Ramos (cell line): Measurements from ENCODE around the gene SYCP2.
"Not testable (repeated sequence)": the region's sequence is repeated elsewhere in the genome, so short reads cannot be mapped to it uniquely, and the experiment has no call there.

Experiments used
- in situ Hi-C: fragments of 300-500 bp; cut with MboI; formaldehyde crosslinking; loops from one replicate; pipeline ENCODE4 v1.14.3; 2022; ENCODE audit warnings: low sequenced_read_pairs; ENCODE audit not compliant: unreplicated experiment

SYCP2 gene

GRCh38 chr20:59920944-59921343, 12.5 kb downstream of the SYCP2 start:
- in situ Hi-C loops: no loop called here

GRCh38 chr20:59912609-59913008, 20.8 kb downstream of the SYCP2 start:
- in situ Hi-C loops: no loop called here

DNA sequence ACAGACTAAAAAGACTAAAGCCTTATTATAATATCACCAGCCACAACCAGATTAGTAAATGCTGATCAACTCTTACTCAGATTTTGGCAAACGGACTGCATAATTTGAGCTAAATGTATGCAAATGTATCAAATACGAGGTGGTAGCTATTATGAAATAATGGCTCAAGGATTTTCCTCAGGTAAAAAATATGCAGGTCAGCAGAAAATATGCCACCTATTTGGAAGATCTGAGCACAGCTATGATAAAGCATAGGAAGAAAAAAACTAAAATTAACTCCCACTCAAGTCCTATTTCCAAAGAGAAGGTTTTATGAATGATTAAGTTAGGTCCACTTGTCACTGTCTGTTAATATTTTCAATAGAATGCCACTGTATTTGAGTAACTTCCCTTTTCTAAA, 22.4 kb downstream of the SYCP2 start:
- in situ Hi-C loops: no loop called here

- in situ Hi-C loops: no loop called here
These were observed 24.6 kb downstream of the SYCP2 start for GRCh38 chr20:59908855-59909254.

GRCh38 chr20:59903621-59904020, 29.8 kb downstream of the SYCP2 start:
- in situ Hi-C loops: no loop called here

- in situ Hi-C loops: no loop called here
These were observed 31.0 kb downstream of the SYCP2 start for GRCh38 chr20:59902470-59902869.

DNA sequence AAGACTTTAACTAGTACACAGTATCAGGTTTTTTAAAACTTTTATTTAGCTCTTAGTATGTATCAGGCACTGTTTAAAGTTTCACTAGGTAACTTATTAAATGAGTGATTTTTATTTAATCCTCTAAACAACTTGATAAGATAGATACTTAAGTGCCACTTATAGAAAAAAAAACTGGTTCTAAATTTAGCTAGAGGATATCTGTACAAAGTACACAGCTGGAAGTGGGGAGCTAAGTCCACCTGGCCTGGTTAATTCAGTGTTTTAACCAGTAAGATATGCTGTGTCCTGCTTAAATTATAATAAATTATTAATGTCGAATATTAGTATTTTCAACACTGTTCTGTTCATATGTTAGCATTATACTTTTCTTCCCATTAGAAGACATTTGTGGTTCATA, 37.5 kb downstream of the SYCP2 start:
- in situ Hi-C loops: no loop called here

- in situ Hi-C loops: no loop called here
These were observed 41.9 kb downstream of the SYCP2 start for GRCh38 chr20:59891581-59891980.

- in situ Hi-C loops: not testable (repeated sequence)
These were observed 43.4 kb downstream of the SYCP2 start for GRCh38 chr20:59890035-59890434.

DNA sequence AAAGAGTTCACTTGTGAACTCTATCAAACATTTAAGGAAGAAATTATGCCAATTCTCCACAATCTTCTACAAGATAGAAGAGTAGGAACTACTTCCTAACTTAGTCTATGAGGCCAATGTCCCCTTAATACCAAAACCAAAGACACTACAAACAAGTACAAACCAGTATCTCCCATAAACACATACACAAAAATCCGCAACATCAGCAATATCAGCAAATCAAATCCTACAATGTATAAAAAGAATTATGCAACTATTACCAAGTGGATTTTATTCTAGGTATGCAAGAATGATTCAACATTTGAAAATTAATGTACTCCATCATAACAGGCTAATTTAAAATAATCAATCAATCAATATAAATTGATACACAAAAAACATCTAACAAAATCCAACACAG, 45.4 kb downstream of the SYCP2 start:
- in situ Hi-C loops: no loop called here

DNA sequence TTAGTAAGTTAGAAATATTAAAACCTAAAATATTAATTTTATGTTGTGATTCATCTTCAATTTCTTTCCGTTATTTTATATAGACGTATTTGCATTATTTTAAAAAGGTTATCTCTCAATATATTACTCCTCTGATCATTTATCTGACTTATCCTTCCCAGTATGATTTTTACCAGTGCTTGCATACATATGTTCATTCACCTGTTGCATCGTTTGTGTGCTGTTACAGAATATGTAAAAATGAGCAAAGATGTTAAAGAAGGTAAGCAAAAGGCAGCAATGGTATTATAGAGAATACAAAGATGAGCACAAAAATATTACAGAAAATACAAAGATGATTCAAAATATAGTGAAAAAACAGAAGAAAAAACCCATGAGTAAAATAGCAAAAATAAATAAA, 48.9 kb downstream of the SYCP2 start:
- in situ Hi-C loops: no loop called here

DNA sequence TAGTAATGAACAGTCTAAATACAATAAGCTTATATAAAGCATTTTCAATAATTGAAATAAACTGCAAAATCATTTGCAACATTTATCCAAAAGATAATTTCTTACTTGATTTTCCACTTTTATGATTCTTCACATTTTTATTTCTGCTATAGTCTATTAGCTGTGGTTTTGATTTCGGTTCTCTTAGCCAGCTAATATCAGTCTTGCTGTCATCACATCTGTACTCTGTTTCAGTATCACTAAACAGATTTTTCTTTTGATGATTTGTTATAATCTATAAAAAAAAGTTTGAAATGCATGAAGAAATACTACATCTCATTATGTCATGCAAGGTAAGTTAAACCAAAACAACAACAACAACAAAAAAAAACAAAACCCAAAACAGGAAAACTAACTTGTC, 53.2 kb downstream of the SYCP2 start:
- in situ Hi-C loops: no loop called here

GRCh38 chr20:59873409-59873808, 60.0 kb downstream of the SYCP2 start:
- in situ Hi-C loops: no loop called here

DNA sequence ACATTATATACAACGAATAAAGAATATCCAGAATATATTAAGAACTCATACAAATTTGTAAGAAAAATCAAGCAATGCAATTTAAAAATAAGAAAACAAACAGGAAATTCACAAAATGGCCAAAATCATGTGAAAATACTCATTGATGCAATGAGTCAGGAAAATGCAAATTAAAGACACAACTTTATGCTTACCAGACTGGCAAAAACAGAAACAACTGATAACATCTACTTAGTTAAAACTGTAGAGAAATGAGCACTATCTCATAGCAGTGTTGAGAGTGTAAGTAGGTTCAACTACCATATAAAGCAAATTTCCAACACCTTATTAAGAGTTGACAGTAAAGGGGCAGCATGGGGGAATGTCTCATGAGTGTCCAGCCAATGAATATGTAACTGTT, 62.3 kb downstream of the SYCP2 start:
- in situ Hi-C loops: no loop called here

- in situ Hi-C loops: no loop called here
These were observed 67.1 kb downstream of the SYCP2 start for GRCh38 chr20:59866338-59866737.

- in situ Hi-C loops: no loop called here
These were observed 68.7 kb downstream of the SYCP2 start for GRCh38 chr20:59864726-59865125.

DNA sequence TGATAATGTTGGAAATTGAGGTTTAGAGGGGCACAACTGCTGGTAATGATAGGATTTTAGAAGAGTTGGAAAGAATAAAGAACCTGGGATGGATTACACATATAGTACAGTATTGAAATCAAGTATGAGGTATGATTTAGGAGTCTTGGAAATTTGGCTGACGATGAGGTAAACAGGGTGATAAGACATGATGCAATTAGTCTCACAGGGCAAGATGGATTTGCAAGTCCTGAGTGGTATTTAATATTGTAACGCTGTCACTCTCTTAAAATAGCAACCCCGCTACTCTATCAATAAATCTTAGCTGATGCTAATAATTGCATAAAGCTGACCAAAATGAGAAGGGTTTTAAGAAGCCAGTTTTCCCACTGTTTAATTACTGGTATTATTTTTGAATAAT, 70.4 kb downstream of the SYCP2 start:
- in situ Hi-C loops: no loop called here

GRCh38 chr20:59861401-59861800, 72.0 kb downstream of the SYCP2 start:
- in situ Hi-C loops: no loop called here

DNA sequence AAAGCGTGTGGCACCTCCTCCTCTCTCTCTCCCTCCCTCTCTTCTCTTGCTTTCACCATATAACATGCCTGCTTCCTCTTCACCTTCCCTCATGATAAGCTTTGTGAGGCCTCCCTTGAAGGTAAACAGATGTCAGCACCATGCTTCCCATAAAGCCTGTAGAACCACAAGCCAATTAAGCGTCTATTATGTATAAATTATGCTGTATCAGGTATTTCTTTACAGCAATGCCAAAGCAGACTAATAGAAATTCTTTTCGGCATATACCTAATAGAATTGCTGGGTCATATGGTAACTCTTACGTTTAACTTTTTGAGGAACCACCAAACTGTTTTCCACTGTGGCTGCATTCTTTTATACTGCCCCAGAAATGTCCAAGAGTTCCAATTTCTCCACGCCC, 75.0 kb downstream of the SYCP2 start:
- in situ Hi-C loops: no loop called here

GRCh38 chr20:59857966-59858365, 75.5 kb downstream of the SYCP2 start:
- in situ Hi-C loops: no loop called here

DNA sequence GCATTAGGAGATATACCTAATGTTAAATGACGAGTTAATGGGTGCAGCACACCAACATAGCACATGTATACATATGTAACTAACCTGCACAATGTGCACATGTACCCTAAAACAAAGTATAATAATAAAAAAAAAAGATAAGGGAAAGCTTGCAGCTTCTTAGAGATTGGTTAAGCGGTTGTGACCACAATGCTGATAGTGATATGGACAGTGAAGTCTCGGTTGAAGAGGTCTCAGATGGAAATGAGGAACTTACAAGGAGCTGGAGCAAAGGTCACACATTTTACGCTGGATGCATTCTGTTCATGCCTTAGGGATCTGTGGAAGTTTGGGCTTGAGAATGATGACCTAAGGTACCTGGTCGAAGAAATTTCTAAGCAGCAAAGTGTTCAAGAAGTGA, 76.5 kb downstream of the SYCP2 start:
- in situ Hi-C loops: not testable (repeated sequence)

GRCh38 chr20:59856526-59856925, 76.9 kb downstream of the SYCP2 start:
- in situ Hi-C loops: not testable (repeated sequence)

GRCh38 chr20:59850018-59850641, 83.3 kb downstream of the SYCP2 start:
- in situ Hi-C loops: no loop called here
